Right lobe of liver (tissue), 4 donors: ENCODE results near the gene TRIM63.

Experiments used
- CTCF ChIP-seq, 4 donors: fragments of 200-600 bp in 3 of 4; fragments of 450-650 bp in 1 of 4; IDR thresholded peaks; one replicate each; pipeline versions ENCODE4 v1.5.1 to v1.8.0; 2016 to 2022; ENCODE audit warnings: antibody characterized with exemption in 4 of 4, mild to moderate bottlenecking in 2 of 4
- POLR2A ChIP-seq: fragments of 450-650 bp; IDR thresholded peaks from one replicate; pipeline ENCODE4 v1.6.1; 2017; ENCODE audit warnings: antibody characterized with exemption, mild to moderate bottlenecking
- donor health status: DM: no; HTN: no; CAD: no.
- donor health status: DM: no; HTN: no; CAD: no.
- donor health status: DM: no; HTN: yes; CAD: no.

GRCh38 chr1:26022404-26022779 is 45.0 kb downstream of the TRIM63 start:
- TF ChIP-seq CTCF (IDR thresholded peaks at IDR 0.05) (no peak), POLR2A (no peak)
